GM12891 (cell line): Measurements from ENCODE around the gene CACNA1A.

Source experiments
- DNase-seq: peaks from one replicate; pipeline ENCODE4 v3.0.0; 2011; ENCODE audit warnings: low spot score; ENCODE audit not compliant: insufficient read length
- FAIRE-seq: peaks from 2 replicates; lab custom pipeline; 2011; peaks lifted over from hg19 to GRCh38; lab: Jason Lieb, UNC
- PAX5 ChIP-seq: IDR thresholded peaks from 2 replicates; pipeline ENCODE4 v1.6.1; 2011; ENCODE audit warnings: low read length, moderate library complexity, mild to moderate bottlenecking; ENCODE audit not compliant: insufficient read depth, severe bottlenecking
- POLR2A ChIP-seq: IDR thresholded peaks from 2 replicates; pipeline ENCODE4 v1.6.1; 2011; ENCODE audit warnings: low read depth, low read length, control low read depth
- POLR2AphosphoS5 ChIP-seq: IDR thresholded peaks from 2 replicates; pipeline ENCODE4 v1.6.1; 2011; ENCODE audit warnings: low read depth, low read length, control low read depth
- POU2F2 ChIP-seq: IDR thresholded peaks from 2 replicates; pipeline ENCODE4 v1.6.1; 2011; ENCODE audit warnings: low read depth, mild to moderate bottlenecking, control low read depth, low read length, moderate library complexity
- SPI1 ChIP-seq: IDR thresholded peaks from 2 replicates; pipeline ENCODE4 v1.6.1; 2011; ENCODE audit warnings: low read depth, low read length, control low read depth
- TAF1 ChIP-seq: IDR thresholded peaks from 2 replicates; pipeline ENCODE4 v1.6.1; 2011; ENCODE audit warnings: low read depth, low read length, control low read depth

The CACNA1A gene

GRCh38 chr19:13229246-13229645, 277.0 kb downstream of the CACNA1A start:
- DNase-seq (no peak), FAIRE-seq (no peak)
- TF ChIP-seq POLR2AphosphoS5 (no peak), POU2F2 (no peak), POLR2A (no peak), SPI1 (no peak), TAF1 (no peak), PAX5 (no peak)

GRCh38 chr19:13228561-13228960, 277.7 kb downstream of the CACNA1A start:
- TF ChIP-seq POU2F2 (no peak), TAF1 (no peak), SPI1 (no peak), POLR2A (no peak), PAX5 (no peak), POLR2AphosphoS5 (no peak)

GRCh38 chr19:13226983-13227382, 279.3 kb downstream of the CACNA1A start:
- no peak for TF ChIP-seq POU2F2
- TF ChIP-seq PAX5 = no peak
- TF ChIP-seq SPI1 = no peak
- TF ChIP-seq POLR2AphosphoS5 = no peak
- TF ChIP-seq POLR2A = no peak
- TF ChIP-seq TAF1 = no peak
- FAIRE-seq (no peak), DNase-seq (no peak)

More at GRCh38 chr19:13228561-13228960, 277.7 kb downstream of the CACNA1A start:
- no peak for DNase-seq
- no peak for FAIRE-seq

GRCh38 chr19:13225973-13226865, 280.1 kb downstream of the CACNA1A start:
- DNase-seq (no peak), FAIRE-seq (no peak)
- no peak for TF ChIP-seq POU2F2
- TF ChIP-seq POLR2AphosphoS5 = no peak
- no peak for TF ChIP-seq POLR2A
- TF ChIP-seq SPI1 = no peak
- no peak for TF ChIP-seq PAX5
- no peak for TF ChIP-seq TAF1

GRCh38 chr19:13225085-13225484, 281.2 kb downstream of the CACNA1A start:
- DNase-seq = no peak
- no peak for TF ChIP-seq TAF1
- TF ChIP-seq POLR2A = no peak
- no peak for TF ChIP-seq POU2F2
- TF ChIP-seq POLR2AphosphoS5 = no peak
- TF ChIP-seq PAX5 = no peak
- no peak for TF ChIP-seq SPI1
- no peak for FAIRE-seq

- DNase-seq (no peak), FAIRE-seq (no peak)
- no peak for TF ChIP-seq POLR2A
- no peak for TF ChIP-seq PAX5
- TF ChIP-seq POU2F2 = no peak
- no peak for TF ChIP-seq SPI1
- TF ChIP-seq TAF1 = no peak
- TF ChIP-seq POLR2AphosphoS5 = no peak
Measured at GRCh38 chr19:13220847-13221246, 285.4 kb downstream of the CACNA1A start.

GRCh38 chr19:13215572-13216380, 290.5 kb downstream of the CACNA1A start:
- DNase-seq (no peak), FAIRE-seq (no peak)
- no peak for TF ChIP-seq POLR2A
- no peak for TF ChIP-seq TAF1
- no peak for TF ChIP-seq POU2F2
- no peak for TF ChIP-seq SPI1
- no peak for TF ChIP-seq PAX5
- no peak for TF ChIP-seq POLR2AphosphoS5

- DNase-seq (no peak), FAIRE-seq (no peak)
- TF ChIP-seq SPI1 (no peak), PAX5 (no peak), POLR2A (no peak), POLR2AphosphoS5 (no peak), POU2F2 (no peak), TAF1 (no peak)
Measured at GRCh38 chr19:13214036-13214730, 292.1 kb downstream of the CACNA1A start.
